ENCODE results near the gene SLC35G3.

DNA sequence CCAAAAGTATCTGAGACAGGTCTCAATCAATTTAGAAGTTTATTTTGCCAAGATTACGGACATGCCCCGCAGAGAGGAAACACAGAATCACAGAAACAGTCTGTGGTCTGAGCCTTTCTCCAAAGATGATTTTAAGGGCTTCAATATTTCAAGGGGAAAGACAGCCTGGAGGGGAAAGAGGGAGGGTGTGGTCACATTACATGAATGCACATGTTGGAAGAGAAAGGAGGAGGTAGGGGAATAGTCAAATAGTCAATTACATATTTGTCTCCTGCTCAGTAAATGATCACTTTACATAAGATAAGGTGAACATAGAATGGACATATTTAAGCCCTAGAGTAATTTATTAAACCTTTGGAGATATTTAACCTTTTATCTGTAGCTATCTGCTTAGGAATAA is 34.3 kb downstream of the SLC35G3 start:
- TF ChIP-seq CTCF (IDR thresholded peaks at IDR 0.05; ENCODE audit: insufficient read depth, low read length) (no peak), POLR2AphosphoS5 (IDR thresholded peaks at IDR 0.05; ENCODE audit: low read depth) (no peak), REST (IDR thresholded peaks at IDR 0.05; ENCODE audit: insufficient replicate concordance, low read depth) (no peak), GABPA (IDR thresholded peaks at IDR 0.05; ENCODE audit: low read depth) (no peak)

Data from HL-60 (cell line).